Glutamatergic neuron (in vitro differentiated cells): ENCODE measurements around the gene NBL1. TPM values are rescaled to one million over a fixed set of nuclear protein-coding genes. Genes with fewer than 3 reads are reported as not detected.

Experiments
- DNase-seq: peaks from one replicate; pipeline ENCODE4 v3.0.0; 2022
- H3K27ac Mint-ChIP-seq: one replicate; pipeline ENCODE4 v1.8.0; 2020; ENCODE audit warnings: mild to moderate bottlenecking, mixed read lengths, inconsistent platforms; ENCODE audit not compliant: unreplicated experiment
- H3K27me3 Mint-ChIP-seq: one replicate; pipeline ENCODE4 v1.8.0; 2020; ENCODE audit warnings: mild to moderate bottlenecking, moderate library complexity, mixed read lengths, inconsistent platforms; ENCODE audit not compliant: unreplicated experiment
- H3K36me3 Mint-ChIP-seq: one replicate; pipeline ENCODE4 v1.8.0; 2020; ENCODE audit warnings: mild to moderate bottlenecking, mixed read lengths, inconsistent platforms; ENCODE audit not compliant: unreplicated experiment
- H3K4me1 Mint-ChIP-seq: one replicate; pipeline ENCODE4 v1.8.0; 2020; ENCODE audit warnings: mild to moderate bottlenecking, low read depth, mixed read lengths, inconsistent platforms; ENCODE audit not compliant: unreplicated experiment
- H3K4me3 Mint-ChIP-seq: one replicate; pipeline ENCODE4 v1.8.0; 2020; ENCODE audit warnings: mild to moderate bottlenecking, mixed read lengths, inconsistent platforms; ENCODE audit not compliant: unreplicated experiment
- H3K9me3 Mint-ChIP-seq: one replicate; pipeline ENCODE4 v1.8.0; 2020; ENCODE audit warnings: mild to moderate bottlenecking, moderate library complexity, mixed read lengths, inconsistent platforms; ENCODE audit not compliant: unreplicated experiment
- total RNA-seq: library from RNA; stranded (reverse); fragmentation: NEBNext Ultra II Directional; extraction: Animal tissue kit (Norgen Biotek cat#: 25700); gene quantifications from one replicate; pipeline ENCODE4 v1.2.1, GENCODE V29; 2021; ENCODE audit not compliant: unreplicated experiment
- TF ChIP-seq, protein P1 (sequence below): fragments of 200-600 bp; sonication (generic); IDR thresholded peaks from one replicate; pipeline ENCODE4 v1.5.0; 2021; ENCODE audit not compliant: partially characterized antibody, unreplicated experiment

The NBL1 gene
- total RNA-seq, 1 donor from 2014 or later, result 14.4 TPM

- H3K9me3 Mint-ChIP-seq, result peaks cover 1% of the 10 kb centered on the region
- peaks cover 1% of the 10 kb centered on the region for H3K27me3 Mint-ChIP-seq
- no peak overlapping the region for H3K4me3 Mint-ChIP-seq
- no peak for DNase-seq
- H3K36me3 Mint-ChIP-seq, result no peaks in the 10 kb centered on the region
- peaks cover 2% of the 10 kb centered on the region for H3K4me1 Mint-ChIP-seq
- H3K27ac Mint-ChIP-seq, result no peak overlapping the region
- TF ChIP-seq, protein P1, sequence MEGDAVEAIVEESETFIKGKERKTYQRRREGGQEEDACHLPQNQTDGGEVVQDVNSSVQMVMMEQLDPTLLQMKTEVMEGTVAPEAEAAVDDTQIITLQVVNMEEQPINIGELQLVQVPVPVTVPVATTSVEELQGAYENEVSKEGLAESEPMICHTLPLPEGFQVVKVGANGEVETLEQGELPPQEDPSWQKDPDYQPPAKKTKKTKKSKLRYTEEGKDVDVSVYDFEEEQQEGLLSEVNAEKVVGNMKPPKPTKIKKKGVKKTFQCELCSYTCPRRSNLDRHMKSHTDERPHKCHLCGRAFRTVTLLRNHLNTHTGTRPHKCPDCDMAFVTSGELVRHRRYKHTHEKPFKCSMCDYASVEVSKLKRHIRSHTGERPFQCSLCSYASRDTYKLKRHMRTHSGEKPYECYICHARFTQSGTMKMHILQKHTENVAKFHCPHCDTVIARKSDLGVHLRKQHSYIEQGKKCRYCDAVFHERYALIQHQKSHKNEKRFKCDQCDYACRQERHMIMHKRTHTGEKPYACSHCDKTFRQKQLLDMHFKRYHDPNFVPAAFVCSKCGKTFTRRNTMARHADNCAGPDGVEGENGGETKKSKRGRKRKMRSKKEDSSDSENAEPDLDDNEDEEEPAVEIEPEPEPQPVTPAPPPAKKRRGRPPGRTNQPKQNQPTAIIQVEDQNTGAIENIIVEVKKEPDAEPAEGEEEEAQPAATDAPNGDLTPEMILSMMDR, result no peak
Observed at GRCh38 chr1:19616489-19616888, 27.6 kb upstream of the NBL1 start.

- peaks cover 1% of the 10 kb centered on the region for H3K27me3 Mint-ChIP-seq
Observed at GRCh38 chr1:19617376-19617775, 26.7 kb upstream of the NBL1 start.

DNA sequence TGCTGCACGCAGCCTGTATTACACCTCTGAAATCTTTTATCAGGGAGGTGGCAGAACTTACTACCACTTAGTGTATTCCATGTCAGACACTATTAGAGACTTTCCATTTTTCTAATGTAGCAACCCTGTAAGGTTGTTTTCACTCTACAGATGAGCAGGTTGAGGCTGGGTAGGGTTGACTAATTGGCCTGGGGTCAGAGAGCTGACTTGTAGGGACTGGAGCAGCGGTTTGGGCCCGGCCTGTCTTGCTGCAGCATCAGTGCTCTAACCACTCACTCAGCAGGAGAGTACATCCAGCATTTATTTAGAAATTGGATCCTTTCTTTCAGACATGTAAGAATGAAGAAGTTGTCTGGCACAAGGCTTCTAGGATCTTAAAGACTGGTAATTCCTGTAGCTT lies 25.7 kb upstream of the NBL1 start:
- Mint-ChIP-seq H3K4me1 (peaks cover 2% of the 10 kb centered on the region), H3K4me3 (no peak overlapping the region), H3K36me3 (no peaks in the 10 kb centered on the region), H3K27ac (no peak overlapping the region), H3K9me3 (peaks cover 1% of the 10 kb centered on the region), H3K27me3 (peaks cover 1% of the 10 kb centered on the region)
- DNase-seq, result no peak
- TF ChIP-seq, protein P1, result no peak

More at GRCh38 chr1:19617376-19617775, 26.7 kb upstream of the NBL1 start:
- no peak for DNase-seq
- H3K4me1 Mint-ChIP-seq, result peaks cover 2% of the 10 kb centered on the region
- H3K27ac Mint-ChIP-seq, result no peak overlapping the region
- peaks cover 1% of the 10 kb centered on the region for H3K9me3 Mint-ChIP-seq
- no peak overlapping the region for H3K4me3 Mint-ChIP-seq
- no peaks in the 10 kb centered on the region for H3K36me3 Mint-ChIP-seq
- TF ChIP-seq, protein P1, result no peak

DNA sequence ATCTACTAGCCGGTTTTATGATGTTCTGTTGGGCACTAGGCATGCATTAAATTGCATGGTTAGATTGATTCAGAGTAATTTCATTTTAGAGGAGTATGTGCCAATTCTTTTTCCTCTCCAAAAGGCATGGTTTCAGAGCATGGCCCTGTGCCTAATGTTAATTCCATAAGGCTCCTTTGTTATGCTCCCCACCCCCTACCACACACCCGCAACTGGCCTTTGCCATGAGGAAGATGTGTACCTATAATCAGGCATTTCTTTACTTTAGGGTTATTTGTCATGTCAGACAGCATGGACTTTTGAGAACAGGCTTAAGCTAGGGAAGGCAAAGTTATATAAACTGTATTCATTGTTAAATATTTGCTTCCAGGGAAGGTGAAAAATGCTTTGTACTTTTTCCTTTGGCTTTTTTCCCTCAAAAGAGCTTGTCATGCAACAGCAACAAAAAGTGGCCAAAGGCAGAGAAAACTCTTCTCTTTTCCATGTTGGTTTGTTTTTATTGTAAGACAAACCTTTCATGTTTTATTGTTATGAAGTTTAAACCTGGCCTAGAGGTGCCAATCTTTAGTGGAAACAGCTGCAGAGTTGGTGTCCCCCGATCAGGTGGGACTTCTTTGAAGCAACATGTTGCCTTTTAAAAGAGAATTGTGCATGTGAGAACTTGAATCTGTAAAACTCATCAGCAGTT lies 24.3 kb upstream of the NBL1 start:
- no peak for DNase-seq
- TF ChIP-seq, protein P1, result no peak
- Mint-ChIP-seq H3K4me1 (peaks cover 5% of the 10 kb centered on the region), H3K36me3 (no peaks in the 10 kb centered on the region), H3K9me3 (peaks cover 2% of the 10 kb centered on the region), H3K27ac (no peak overlapping the region), H3K27me3 (peaks cover 1% of the 10 kb centered on the region), H3K4me3 (no peak overlapping the region)

GRCh38 chr1:19620786-19621185 lies 23.3 kb upstream of the NBL1 start:
- Mint-ChIP-seq H3K4me3 (no peak overlapping the region), H3K27me3 (no peaks in the 10 kb centered on the region), H3K9me3 (peaks cover 2% of the 10 kb centered on the region), H3K4me1 (peaks cover 4% of the 10 kb centered on the region), H3K27ac (no peak overlapping the region), H3K36me3 (no peaks in the 10 kb centered on the region)
- no peak for DNase-seq
- TF ChIP-seq, protein P1, result no peak
